Gastroesophageal sphincter (tissue), 4 donors: ENCODE results near the gene LIN52. TPM values are rescaled to one million over a fixed set of nuclear protein-coding genes. Genes with fewer than 3 reads are reported as not detected.

Experiments
- ATAC-seq: fragments of 150-250 bp; one replicate; pipeline ENCODE4 v1.9.1; 2016; ENCODE audit warnings: mild to moderate bottlenecking, moderate library complexity
- H3K27ac ChIP-seq, 4 donors: fragments of 200-600 bp; sonication (generic) in 3 of 4; 1 replicate in 3 of 4; 2 replicates in 1 of 4; pipeline ENCODE4 v1.5.1; 2016 to 2019
- H3K27me3 ChIP-seq: fragments of 200-600 bp; sonication (generic); one replicate; pipeline ENCODE4 v1.5.1; 2019
- H3K36me3 ChIP-seq, 2 donors: fragments of 200-600 bp; sonication (generic); one replicate each; pipeline ENCODE4 v1.5.1; 2019; ENCODE audit warnings: control low read depth in 1 of 2
- H3K4me1 ChIP-seq, 3 donors: fragments of 200-600 bp; sonication (generic); 1 replicate in 2 of 3; 2 replicates in 1 of 3; pipeline ENCODE4 v1.5.1; 2016 to 2019; ENCODE audit warnings: control low read depth in 2 of 3
- H3K4me3 ChIP-seq, 2 donors: fragments of 200-600 bp; sonication (generic); one replicate each; pipeline ENCODE4 v1.5.1; 2019; ENCODE audit warnings: mild to moderate bottlenecking in 1 of 2, moderate library complexity in 1 of 2
- H3K9me3 ChIP-seq, 3 donors: fragments of 200-600 bp; sonication (generic); one replicate each; pipeline ENCODE4 v1.5.1; 2017 to 2019; ENCODE audit warnings: control low read depth in 2 of 3
- CTCF ChIP-seq, 4 experiments: fragments of 200-600 bp in 2 of 4; fragments of 450-650 bp in 2 of 4; sonication (generic) in 1 of 4; IDR thresholded peaks; one replicate each; pipeline ENCODE4 v1.5.1; 2017 to 2019; ENCODE audit warnings: antibody characterized with exemption in 4 of 4, mild to moderate bottlenecking in 2 of 4, moderate library complexity in 2 of 4
- EP300 ChIP-seq: sonication (generic); formaldehyde crosslinking; IDR thresholded peaks from one replicate; pipeline ENCODE4 v1.6.1; 2017; ENCODE audit warnings: antibody characterized with exemption, mild to moderate bottlenecking
- POLR2A ChIP-seq, 2 donors: fragments of 450-650 bp; IDR thresholded peaks; one replicate each; pipeline ENCODE4 v1.6.1; 2017; ENCODE audit warnings: antibody characterized with exemption in 2 of 2, mild to moderate bottlenecking in 2 of 2, moderate library complexity in 1 of 2
- POLR2AphosphoS5 ChIP-seq: sonication (generic); formaldehyde crosslinking; IDR thresholded peaks from one replicate; pipeline ENCODE4 v1.6.1; 2017; ENCODE audit warnings: antibody characterized with exemption
- WGBS, 2 donors: methylation state at CpG; one replicate each; pipeline ENCODE4 v1.1.5; 2018; ENCODE audit warnings: low coverage in 1 of 2; 5-methylcytosine and 5-hydroxymethylcytosine counted together
- total RNA-seq, 4 donors: library from RNA; depleted of rRNA; stranded (reverse); fragments of >200 nt; gene quantifications; one replicate each; pipeline ENCODE4 v1.1.0, GENCODE V29; 2016

LIN52 gene
- total RNA-seq, 4 donors from 2014 or later = 8.1 to 15.9 (median 9.9) TPM

- H3K27me3 ChIP-seq = no peaks in the 10 kb centered on the region
- TF ChIP-seq EP300 = no peak
- no peak for TF ChIP-seq POLR2AphosphoS5
- TF ChIP-seq POLR2A (IDR thresholded peaks at IDR 0.05) = no peak
- no peak for TF ChIP-seq CTCF (IDR thresholded peaks at IDR 0.05)
- peaks cover 0 to 2% of the 10 kb centered on the region in 2 donors for H3K36me3 ChIP-seq
- no peaks in the 10 kb centered on the region for H3K9me3 ChIP-seq
- 88 to 96% methylated on average over 2 of the region's 2 CpGs for WGBS, 2 donors
- ATAC-seq = no peak
- H3K4me3 ChIP-seq = no peak overlapping the region
- H3K27ac ChIP-seq = no peak overlapping the region
- no peaks in the 10 kb centered on the region for H3K4me1 ChIP-seq
Measured at GRCh38 chr14:74148705-74149104, 63.9 kb downstream of the LIN52 start.

- H3K9me3 ChIP-seq = no peaks in the 10 kb centered on the region
- H3K4me1 ChIP-seq = no peaks in the 10 kb centered on the region
- 75 to 86% methylated on average over 6 of the region's 6 CpGs for WGBS, 2 donors
- peaks cover 0 to 16% of the 10 kb centered on the region in 2 donors for H3K36me3 ChIP-seq
- H3K27ac ChIP-seq = no peak overlapping the region
- no peak for ATAC-seq
- no peaks in the 10 kb centered on the region for H3K27me3 ChIP-seq
- H3K4me3 ChIP-seq = no peak overlapping the region
- TF ChIP-seq POLR2AphosphoS5 (no peak), EP300 (no peak), CTCF (IDR thresholded peaks at IDR 0.05) (no peak), POLR2A (IDR thresholded peaks at IDR 0.05) (no peak)
Measured at GRCh38 chr14:74155287-74155686, 70.5 kb downstream of the LIN52 start.

GRCh38 chr14:74155749-74156148, 71.0 kb downstream of the LIN52 start:
- no peaks in the 10 kb centered on the region for H3K27me3 ChIP-seq
- peaks cover 0 to 16% of the 10 kb centered on the region in 2 donors for H3K36me3 ChIP-seq
- no peaks in the 10 kb centered on the region for H3K9me3 ChIP-seq
- ATAC-seq = no peak
- 64 to 71% methylated on average over 1 of the region's 1 CpG for WGBS, 2 donors
- TF ChIP-seq CTCF (IDR thresholded peaks at IDR 0.05) = no peak
- no peaks in the 10 kb centered on the region for H3K4me1 ChIP-seq
- no peak overlapping the region for H3K27ac ChIP-seq
- no peak overlapping the region for H3K4me3 ChIP-seq

GRCh38 chr14:74160763-74161162, 76.0 kb downstream of the LIN52 start:
- Histone ChIP-seq H3K4me3 (no peak overlapping the region), H3K9me3 (no peaks in the 10 kb centered on the region), H3K4me1 (no peaks in the 10 kb centered on the region), H3K27me3 (no peaks in the 10 kb centered on the region), H3K27ac (no peak overlapping the region), H3K36me3 (peaks cover 0 to 31% of the 10 kb centered on the region in 2 donors)
- 91 to 100% methylated on average over 2 of the region's 2 CpGs for WGBS, 2 donors
- no peak for ATAC-seq
- no peak for TF ChIP-seq POLR2AphosphoS5
- no peak for TF ChIP-seq EP300
- TF ChIP-seq POLR2A (IDR thresholded peaks at IDR 0.05) = no peak
- TF ChIP-seq CTCF (IDR thresholded peaks at IDR 0.05) = no peak

GRCh38 chr14:74161526-74162158, 76.9 kb downstream of the LIN52 start:
- no peak for ATAC-seq
- 71 to 100% methylated on average over 1 to 5 of the region's 8 CpGs for WGBS, 2 donors
- peaks cover 0 to 35% of the 10 kb centered on the region in 2 donors for H3K36me3 ChIP-seq

More at GRCh38 chr14:74161526-74162158, 76.9 kb downstream of the LIN52 start:
- H3K27ac ChIP-seq = no peak overlapping the region
- no peaks in the 10 kb centered on the region for H3K27me3 ChIP-seq
- no peaks in the 10 kb centered on the region for H3K4me1 ChIP-seq
- H3K9me3 ChIP-seq = no peaks in the 10 kb centered on the region
- TF ChIP-seq POLR2AphosphoS5 (no peak), POLR2A (IDR thresholded peaks at IDR 0.05) (no peak), CTCF (IDR thresholded peaks at IDR 0.05) (no peak), EP300 (no peak)
- no peak overlapping the region for H3K4me3 ChIP-seq
